Activated naive CD4-positive, alpha-beta T cell treated with anti-CD3 and anti-CD28 coated beads, Interleukin-2, amount 50 U/mL, for 16 hours (primary cell): ENCODE results near the gene PLA1A.
"Not testable (repeated sequence)": the region's sequence is repeated elsewhere in the genome, so short reads cannot be mapped to it uniquely, and the experiment has no call there.

Experiments
- DNase-seq: peaks from one replicate; pipeline ENCODE4 v3.0.0-alpha.2; 2020

The PLA1A gene

DNA sequence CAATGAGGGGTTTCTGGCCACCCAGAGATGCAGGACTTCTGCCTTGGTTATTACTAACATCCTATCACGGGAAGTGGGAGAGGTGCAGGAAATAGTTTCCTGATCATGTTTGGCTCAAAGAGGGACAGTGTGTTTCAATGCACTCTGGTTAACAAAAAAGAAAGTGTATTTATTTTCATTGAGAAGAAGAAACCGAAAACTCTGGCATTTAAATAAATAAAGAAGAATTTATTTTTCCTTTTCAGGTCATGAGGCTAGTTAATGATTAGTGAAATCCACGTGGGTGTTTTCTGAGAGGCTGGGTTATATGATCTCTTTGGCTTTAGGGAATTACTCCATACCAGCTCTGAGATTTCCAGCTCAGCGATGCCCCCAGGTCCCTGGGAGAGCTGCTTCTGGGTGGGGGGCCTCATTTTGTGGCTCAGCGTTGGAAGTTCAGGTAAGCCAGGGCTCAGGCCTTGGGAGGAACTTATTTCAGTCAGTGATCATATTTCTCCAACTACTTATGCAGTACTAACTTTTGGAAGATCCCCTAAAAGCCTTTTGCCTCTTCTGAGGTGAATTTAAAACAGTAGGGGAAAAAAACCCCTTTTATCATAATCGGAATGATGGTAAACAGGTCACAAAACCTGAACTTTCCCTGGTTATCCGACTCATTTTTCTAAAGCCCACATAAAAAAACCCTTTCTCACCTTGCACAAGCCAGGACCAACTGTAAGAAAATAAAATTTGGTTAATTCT is at the start of gene PLA1A:
Gene PLA1A (plus strand): TSS at position 338 of the 741 bp plus-strand sequence. CDS start 29 bp downstream, at position 367.
- DNase-seq, result no peak

GRCh38 chr3:119548341-119548740 is 49.3 kb upstream of the PLA1A start:
- DNase-seq, result no peak

GRCh38 chr3:119550192-119550910 is 47.3 kb upstream of the PLA1A start:
- DNase-seq, result no peak

- no peak for DNase-seq
Observed at GRCh38 chr3:119551598-119551997, 46.1 kb upstream of the PLA1A start.

DNA sequence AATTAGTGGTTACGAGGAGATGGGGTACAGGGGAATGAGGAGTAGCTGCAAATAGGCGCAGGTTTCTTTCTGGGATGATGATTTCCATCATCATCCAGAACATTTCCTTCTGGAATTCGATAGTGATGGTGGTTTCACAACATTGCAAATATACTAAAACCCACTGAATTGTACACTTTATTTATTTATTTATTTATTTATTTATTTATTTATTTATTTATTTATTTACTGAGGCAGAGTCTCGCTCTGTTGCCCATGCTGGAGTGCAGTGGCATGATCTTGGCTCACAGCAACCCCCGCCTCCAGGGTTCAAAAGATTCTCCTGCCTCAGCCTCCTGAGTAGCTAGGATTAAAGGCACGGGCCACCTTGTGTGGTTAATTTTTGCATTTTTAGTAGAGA is 44.8 kb upstream of the PLA1A start:
- not testable (repeated sequence) for DNase-seq

DNA sequence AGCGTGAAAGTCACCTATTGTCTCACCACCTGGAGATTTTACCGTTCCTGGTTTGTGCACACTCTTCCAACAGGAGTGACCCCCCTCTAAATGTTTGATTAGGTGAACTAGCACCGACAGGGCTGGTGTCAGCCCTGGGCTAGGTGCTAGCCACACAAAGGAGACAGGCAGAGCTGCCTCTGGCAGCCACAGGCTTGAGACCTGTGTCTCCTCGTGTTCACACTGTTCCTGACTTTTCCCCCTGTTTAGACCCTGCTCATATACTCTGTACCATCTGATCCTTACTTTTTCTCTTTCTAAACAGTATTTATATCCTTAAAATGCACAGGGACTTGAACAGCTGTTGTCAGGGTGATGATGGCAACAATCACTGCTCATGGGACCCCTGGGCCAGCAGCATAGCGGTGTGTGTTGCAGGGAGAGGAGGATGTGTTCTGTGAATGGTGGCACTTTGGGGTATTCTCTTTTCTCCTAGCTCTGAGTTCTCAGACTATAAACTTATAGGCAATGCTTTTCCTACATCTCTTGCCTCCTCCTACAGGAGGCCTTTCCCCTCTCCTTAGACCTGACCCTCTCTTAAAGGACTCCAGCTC is 43.8 kb upstream of the PLA1A start:
- no peak for DNase-seq

GRCh38 chr3:119555309-119555735 is 42.4 kb upstream of the PLA1A start:
- no peak for DNase-seq

DNA sequence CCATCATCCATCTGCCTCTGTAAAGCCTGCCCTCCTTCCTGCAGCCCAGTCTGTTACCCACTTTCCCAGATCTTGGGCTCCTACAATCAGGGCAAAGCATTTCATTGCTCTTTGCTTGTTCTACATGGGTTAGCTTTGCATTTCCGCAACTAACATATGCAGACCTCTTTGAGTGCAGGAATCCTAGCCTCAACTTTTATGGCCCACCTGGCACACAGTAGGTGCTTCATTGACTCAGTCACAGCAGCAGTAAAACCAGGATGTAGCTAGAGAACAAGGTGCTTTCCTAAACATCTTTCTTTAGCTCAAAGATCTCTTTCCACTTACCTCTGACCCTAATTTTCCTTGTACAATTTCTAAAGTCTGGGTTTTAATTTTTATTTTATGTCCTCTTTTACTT is 41.8 kb upstream of the PLA1A start:
- DNase-seq, result no peak

DNA sequence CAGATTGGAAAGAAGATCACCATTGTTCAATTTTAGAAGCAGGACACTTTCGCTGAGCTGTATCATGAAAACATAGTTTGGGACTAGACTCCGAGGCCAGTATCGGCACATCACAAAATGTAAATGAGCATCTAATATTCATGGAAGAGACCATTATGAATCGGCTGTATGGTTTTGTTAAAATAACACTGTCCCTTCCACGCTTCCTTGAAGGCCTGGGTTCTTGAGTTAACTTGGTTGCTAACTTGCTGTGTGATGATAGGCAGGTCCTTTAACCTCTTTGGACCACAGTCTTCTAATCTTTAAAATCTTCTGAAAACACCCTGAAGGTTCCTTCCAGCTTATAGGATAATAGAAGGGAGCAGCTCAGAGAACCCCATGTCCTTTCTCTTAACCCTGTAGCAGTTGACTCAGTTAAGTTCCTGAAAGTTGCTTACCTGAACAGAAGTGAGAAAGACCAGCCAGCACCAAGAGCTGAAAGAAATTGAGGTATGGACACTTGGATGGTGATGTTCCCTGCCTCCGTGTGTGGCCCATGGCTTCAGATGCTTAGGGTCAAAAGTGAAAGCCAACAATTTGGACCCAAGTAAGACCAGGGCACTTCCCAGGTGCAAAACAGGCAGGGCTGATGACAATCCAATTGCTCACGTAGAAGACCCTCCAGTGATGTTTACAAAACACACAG is 40.4 kb upstream of the PLA1A start:
- no peak for DNase-seq

DNA sequence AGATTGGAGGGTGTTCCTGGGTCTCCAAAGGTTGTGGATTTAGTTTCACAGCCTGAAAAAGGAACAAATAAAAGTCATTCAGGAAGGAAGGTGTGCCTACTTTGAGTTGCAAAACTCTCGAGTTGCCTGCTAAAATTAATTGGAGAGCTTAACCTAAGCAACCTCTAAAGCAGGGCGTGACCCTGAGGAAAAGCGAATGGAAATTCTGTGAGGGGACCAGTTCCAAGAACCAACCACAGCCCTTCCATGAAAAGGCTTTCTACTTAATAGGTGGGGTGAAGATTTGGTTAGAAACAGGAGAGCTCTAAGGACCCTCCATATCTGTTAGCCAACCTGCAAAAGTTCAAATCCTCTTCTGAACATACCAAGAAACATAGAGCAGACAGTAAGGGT is 39.8 kb upstream of the PLA1A start:
- no peak for DNase-seq

DNA sequence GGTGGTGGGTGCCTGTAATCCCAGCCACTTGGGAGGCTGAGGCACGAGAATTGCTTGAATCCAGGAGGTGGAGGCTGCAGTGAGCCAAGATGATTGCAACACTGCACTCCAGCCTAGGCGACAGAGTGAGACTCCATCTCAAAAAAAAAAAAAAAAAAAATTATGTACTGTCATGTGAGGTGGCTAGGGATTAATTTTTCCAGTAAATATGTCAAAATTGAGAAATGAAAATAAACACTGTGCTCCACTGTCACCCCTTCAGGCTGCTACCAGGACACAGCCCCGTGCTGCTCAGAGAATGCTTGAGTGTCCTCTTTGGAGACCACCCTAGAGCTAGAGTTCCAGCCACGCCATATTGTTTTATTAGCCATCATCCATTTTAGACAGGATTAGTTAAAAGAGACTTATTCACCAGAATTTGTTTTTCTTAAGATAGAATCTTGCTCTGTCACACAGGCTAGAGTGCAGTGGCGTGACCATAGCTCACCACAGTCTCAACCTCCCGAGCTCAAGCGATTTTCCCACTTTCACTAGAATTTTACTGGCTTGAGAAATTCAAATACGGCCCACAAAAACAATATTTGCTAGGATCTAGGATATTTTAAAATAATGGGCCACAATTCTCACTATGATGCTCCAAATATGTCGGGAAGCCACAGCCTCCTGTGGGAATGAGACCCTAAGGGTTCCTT is 38.9 kb upstream of the PLA1A start:
- DNase-seq, result no peak

DNA sequence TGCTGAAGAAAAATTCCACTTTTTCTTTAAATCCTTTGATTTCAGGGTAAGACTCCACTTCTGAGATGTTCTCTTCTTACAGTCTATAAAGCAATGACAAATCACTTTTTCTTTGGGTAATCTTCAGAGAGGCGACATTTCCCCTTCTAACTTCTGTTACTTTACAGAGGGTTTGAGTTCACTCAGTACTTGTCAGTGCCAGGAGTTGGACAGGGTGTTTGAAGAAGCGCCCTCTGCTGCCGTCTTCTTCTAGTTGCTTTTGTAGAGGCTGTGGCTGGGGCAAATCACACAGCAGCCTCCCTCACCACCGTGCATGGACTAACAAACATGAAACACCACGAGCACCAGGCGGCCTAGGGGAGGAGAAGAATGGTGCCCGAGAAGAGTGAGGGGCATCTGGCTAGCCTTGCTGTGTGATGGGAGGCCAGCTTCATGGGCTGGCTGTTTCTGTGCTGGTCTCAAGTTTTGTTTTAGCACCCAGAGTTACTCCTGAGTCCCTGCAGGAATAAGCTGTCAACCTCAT is 38.2 kb upstream of the PLA1A start, which contains the start of gene CD80:
Gene CD80 (minus strand): TSS at position 174 of the 523 bp plus-strand sequence. CDS start 1,886 bp downstream, outside the sequence.
- DNase-seq, result peak; percentile 51

- DNase-seq, result no peak
Observed at GRCh38 chr3:119560160-119560559, 37.5 kb upstream of the PLA1A start.

- DNase-seq, result no peak
Observed at GRCh38 chr3:119562307-119562961, 35.3 kb upstream of the PLA1A start.

GRCh38 chr3:119563334-119563733 is 34.4 kb upstream of the PLA1A start:
- not testable (repeated sequence) for DNase-seq

GRCh38 chr3:119569156-119569555 is 28.5 kb upstream of the PLA1A start:
- DNase-seq, result no peak

DNA sequence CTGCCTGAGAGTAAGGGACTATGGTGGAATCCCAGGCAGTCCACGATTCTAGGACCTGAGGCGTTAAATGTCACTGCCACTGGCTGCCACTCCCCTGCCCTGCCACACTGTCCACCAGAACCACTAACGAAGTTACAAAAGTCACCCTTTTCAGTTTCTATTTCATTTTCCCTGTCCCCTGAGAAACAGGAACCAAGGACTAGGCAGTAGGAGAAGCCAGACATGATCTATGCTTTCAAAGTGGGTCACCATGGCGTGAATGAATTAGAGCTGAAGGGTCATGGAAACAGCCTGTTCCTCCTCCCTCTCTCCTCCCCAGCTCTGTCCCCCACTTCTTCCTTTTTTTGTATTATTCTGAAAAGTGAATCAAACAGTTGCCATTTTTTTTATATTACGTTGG is 27.5 kb upstream of the PLA1A start:
- no peak for DNase-seq

GRCh38 chr3:119571230-119571629 is 26.5 kb upstream of the PLA1A start:
- DNase-seq, result no peak

GRCh38 chr3:119571688-119572087 is 26.0 kb upstream of the PLA1A start:
- no peak for DNase-seq

GRCh38 chr3:119575507-119575906 is 22.2 kb upstream of the PLA1A start:
- no peak for DNase-seq

DNA sequence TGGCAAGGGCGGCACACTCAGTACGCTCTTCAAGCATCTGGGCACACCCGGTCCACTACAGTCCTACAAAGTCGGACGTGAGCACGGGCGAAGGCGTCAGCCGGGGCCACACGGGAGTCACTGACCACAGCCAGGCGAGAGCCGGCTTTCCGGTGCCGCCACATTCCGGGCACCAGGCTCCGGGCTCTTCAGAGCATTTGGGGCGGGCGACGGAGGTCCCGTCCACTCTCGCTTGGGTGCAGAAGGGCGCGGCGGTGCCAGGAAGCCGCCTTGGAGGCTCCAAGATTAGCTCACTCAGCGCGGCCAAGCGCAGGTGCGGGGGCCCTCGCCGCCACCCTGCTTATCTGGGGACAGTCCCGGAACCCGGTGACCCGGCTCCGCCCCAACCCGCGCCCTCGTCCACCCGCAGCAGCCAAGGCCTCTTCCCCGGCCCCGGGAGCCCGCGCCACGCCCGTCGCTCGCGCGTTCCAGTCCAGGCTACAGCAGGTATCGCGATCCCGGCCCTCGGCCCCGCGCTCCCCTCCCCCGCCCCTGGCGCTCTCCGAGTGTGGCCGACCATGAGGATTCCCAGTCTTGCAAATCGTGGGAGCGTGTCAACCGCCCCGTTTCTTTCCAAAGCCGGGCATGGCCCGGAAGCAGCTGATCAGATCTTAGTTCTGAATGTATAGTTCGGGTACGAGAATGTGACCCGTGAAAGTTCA is 18.2 kb upstream of the PLA1A start, which contains the start of gene ADPRH:
Gene ADPRH (plus strand): TSS at position 127 of the 701 bp plus-strand sequence. CDS start 2,678 bp downstream, outside the sequence.
- DNase-seq, result peak; percentile 49
